GM12864 (cell line): Measurements from ENCODE around the gene EGR2.

Experiments
- DNase-seq: peaks from one replicate; pipeline ENCODE4 v3.0.0-alpha.2; 2011; ENCODE audit warnings: low read depth
- H3K4me3 ChIP-seq: 2 replicates; pipeline ENCODE4 v1.5.1; 2011; ENCODE audit warnings: mild to moderate bottlenecking, low read depth, low read length, control low read depth
- CTCF ChIP-seq: IDR thresholded peaks from 2 replicates; pipeline ENCODE4 v1.5.1; 2011; ENCODE audit warnings: low read depth, mild to moderate bottlenecking, moderate library complexity, low read length, control low read depth, inconsistent platforms; ENCODE audit errors: missing control alignments

The EGR2 gene

GRCh38 chr10:62819141-62819920 lies 3.2 kb upstream of the EGR2 start:
- no peak for TF ChIP-seq CTCF
- no peak for DNase-seq
- H3K4me3 ChIP-seq, result no peak overlapping the region

DNA sequence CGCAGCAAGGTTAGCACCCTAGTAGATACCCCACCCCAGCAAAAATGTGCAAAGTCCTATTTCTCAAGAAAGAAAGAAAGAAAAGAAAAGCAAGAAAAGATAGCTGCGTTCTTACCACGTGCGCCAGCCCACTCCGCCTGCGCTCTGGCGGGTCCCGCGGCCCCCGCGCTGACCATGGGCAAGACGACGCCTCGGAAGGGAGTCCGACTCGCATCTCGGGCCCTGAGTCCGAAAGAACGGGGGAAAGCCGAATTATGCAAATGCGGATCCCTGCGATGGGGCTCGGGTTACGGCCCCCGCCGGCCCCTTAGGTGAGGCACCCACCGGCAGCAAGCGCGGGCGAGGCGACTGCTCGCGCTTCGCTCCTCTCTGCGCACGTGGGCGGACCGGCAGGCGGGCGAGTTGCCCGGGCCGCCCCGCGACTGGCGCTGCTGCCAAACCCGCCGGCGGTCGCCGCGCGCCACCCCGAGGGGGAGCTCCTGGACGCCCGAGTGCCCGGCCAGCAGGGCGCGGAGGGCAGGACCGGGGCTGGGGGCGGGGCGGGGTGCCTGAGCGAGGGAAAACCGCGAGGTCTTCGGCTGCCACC lies 2.4 kb upstream of the EGR2 start:
- TF ChIP-seq CTCF, result peak; percentile 17
- no peak for DNase-seq

DNA sequence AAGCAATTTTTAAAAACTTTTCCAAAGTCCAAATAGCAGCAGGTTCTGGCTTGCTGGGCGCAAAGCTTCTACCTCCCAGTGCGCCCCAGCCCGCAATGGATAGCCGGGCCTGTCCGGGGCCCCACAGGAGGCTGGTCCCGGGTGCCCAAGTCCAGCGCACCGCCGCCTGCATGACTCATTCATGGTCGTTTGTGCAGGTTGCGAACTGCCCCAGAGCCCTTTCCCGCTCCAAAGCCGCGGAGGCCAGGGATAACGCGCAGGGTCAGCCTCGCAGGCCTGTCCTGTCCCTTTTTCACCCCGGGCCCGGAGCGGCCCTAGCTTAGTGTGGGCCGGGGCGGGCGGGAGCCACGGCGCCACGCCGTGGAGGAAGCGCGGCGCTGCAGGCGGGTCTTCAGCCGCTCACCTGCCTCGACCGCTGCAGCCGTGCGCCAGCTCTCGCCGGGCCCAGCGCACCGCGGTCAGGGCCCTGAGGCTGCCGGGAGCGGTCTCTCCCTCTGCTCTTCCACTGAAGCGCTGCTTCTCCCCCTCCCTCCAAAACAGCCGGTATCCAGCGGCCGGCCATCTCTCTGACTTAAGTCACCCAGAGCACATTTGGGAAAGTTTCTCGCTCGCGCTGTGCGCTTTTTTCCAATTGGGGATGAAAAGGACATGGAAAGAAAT lies 1.7 kb upstream of the EGR2 start:
- peak overlapping the region; percentile 83 for H3K4me3 ChIP-seq
- DNase-seq, result no peak
- peak; percentile 90 for TF ChIP-seq CTCF

More for the DNA sequence above, 2.4 kb upstream of the EGR2 start:
- peak overlapping the region; percentile 83 for H3K4me3 ChIP-seq

DNA sequence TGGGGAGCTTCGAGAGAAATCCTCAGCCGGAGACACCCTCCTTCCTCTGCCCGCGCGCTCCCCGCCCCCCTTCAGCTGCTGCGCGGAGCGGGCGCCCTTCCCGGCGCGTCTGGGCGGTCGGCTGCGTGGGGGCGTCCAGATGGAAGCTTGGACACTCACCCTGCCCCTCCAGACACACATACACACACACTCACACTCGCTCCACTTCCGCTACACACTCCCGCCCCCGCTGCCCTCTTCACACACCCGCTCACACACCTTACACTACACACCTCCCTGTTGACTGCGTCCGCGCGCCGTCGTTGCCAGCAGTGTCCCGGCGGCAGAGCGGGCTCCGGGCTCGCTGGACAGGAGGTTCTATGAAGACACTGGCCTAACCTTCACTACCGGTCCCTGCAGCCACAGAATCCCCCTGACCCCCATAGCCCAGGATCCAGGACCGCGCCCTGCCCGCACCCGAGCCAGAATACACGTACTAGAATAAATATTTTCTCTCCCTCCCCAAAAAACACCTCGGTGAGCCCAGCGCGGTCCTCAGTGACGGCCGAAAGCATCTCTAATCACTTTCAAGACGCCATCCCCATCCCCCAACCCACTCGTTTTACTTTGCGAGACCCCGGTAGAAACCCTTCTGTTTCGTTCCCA lies 1.1 kb upstream of the EGR2 start:
- no peak for DNase-seq
- H3K4me3 ChIP-seq, result peak overlapping the region; percentile 83
- TF ChIP-seq CTCF, result no peak

DNA sequence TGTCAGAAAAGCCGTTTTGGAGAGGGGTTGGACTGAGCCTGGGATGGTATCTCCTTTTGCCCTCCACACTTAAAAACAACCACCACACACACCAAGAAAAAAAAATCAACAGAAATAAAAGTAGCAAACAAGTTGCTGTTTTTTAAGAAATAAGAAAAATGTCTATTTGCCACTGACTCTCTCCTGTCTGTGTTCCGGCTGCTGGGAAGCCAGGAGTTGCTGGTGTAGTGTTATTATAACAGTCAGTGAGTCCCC lies 163 bp downstream of the EGR2 start:
- no peak for DNase-seq
- H3K4me3 ChIP-seq, result peak overlapping the region; percentile 83
- TF ChIP-seq CTCF, result no peak

- no peak for TF ChIP-seq CTCF
- no peak for DNase-seq
- peak overlapping the region; percentile 83 for H3K4me3 ChIP-seq
These were observed 638 bp downstream of the EGR2 start for GRCh38 chr10:62815381-62816075.
